Activated naive CD4-positive, alpha-beta T cell treated with Interleukin-2 at 50 U/mL for 16 hours (primary cell): ENCODE data around the gene CTSS.
"Not testable (repeated sequence)": the region's sequence is repeated elsewhere in the genome, so short reads cannot be mapped to it uniquely, and the experiment has no call there.

Experiments
- DNase-seq: peaks from one replicate; pipeline ENCODE4 v3.0.0-alpha.2; 2020

The CTSS gene

GRCh38 chr1:150772326-150772725 lies 6.7 kb upstream of the CTSS start:
- no peak for DNase-seq

GRCh38 chr1:150767704-150768103 lies 2.1 kb upstream of the CTSS start:
- DNase-seq, result not testable (repeated sequence)

- DNase-seq, result not testable (repeated sequence)
Observed at GRCh38 chr1:150765977-150766301, 361 bp upstream of the CTSS start.

- no peak for DNase-seq
Observed at GRCh38 chr1:150764617-150765101, 919 bp downstream of the CTSS start.

GRCh38 chr1:150763018-150763417 lies 2.6 kb downstream of the CTSS start:
- no peak for DNase-seq

- no peak for DNase-seq
Observed at GRCh38 chr1:150762552-150762951, 3.0 kb downstream of the CTSS start.

GRCh38 chr1:150761801-150762200 lies 3.8 kb downstream of the CTSS start:
- no peak for DNase-seq

GRCh38 chr1:150760013-150760412 lies 5.6 kb downstream of the CTSS start:
- no peak for DNase-seq

GRCh38 chr1:150753416-150753815 lies 12.2 kb downstream of the CTSS start:
- no peak for DNase-seq

- DNase-seq, result no peak
Observed at GRCh38 chr1:150751443-150751842, 14.1 kb downstream of the CTSS start.

GRCh38 chr1:150749720-150750311 lies 15.8 kb downstream of the CTSS start:
- DNase-seq, result no peak

- DNase-seq, result no peak
Observed at GRCh38 chr1:150748878-150749719, 16.5 kb downstream of the CTSS start.

- DNase-seq, result no peak
Observed at GRCh38 chr1:150730130-150730721, 35.4 kb downstream of the CTSS start.

- no peak for DNase-seq
Observed at GRCh38 chr1:150724336-150724735, 41.2 kb downstream of the CTSS start.

- DNase-seq, result no peak
Observed at GRCh38 chr1:150720703-150721102, 44.9 kb downstream of the CTSS start, which contains the start of gene HORMAD1. Gene HORMAD1, minus strand, starts transcription at chr1:150720895. Its CDS starts 1,390 bp downstream, at chr1:150719505.

- no peak for DNase-seq
Observed at GRCh38 chr1:150720098-150720497, 45.5 kb downstream of the CTSS start.

- no peak for DNase-seq
Observed at GRCh38 chr1:150718225-150718891, 47.2 kb downstream of the CTSS start.

GRCh38 chr1:150709031-150709430 lies 56.5 kb downstream of the CTSS start:
- not testable (repeated sequence) for DNase-seq

- DNase-seq, result peak; percentile 15
Observed at GRCh38 chr1:150708595-150708994, 57.0 kb downstream of the CTSS start.

GRCh38 chr1:150706091-150706490 lies 59.5 kb downstream of the CTSS start:
- DNase-seq, result no peak

- DNase-seq, result no peak
Observed at GRCh38 chr1:150703427-150703826, 62.2 kb downstream of the CTSS start.

- peak; percentile 90 for DNase-seq
Observed at GRCh38 chr1:150696995-150697927, 68.3 kb downstream of the CTSS start, which contains the start of gene GOLPH3L. Gene GOLPH3L, minus strand, starts transcription at chr1:150697154. Its CDS starts 2,316 bp downstream, at chr1:150694838.
